Mucosa of gallbladder (tissue), 1 donor: ENCODE data around the gene CAP1. TPM values are rescaled to one million over a fixed set of nuclear protein-coding genes. Genes with fewer than 3 reads are reported as not detected.

Experiments used
- DNase-seq: peaks from one replicate; pipeline ENCODE4 v3.0.0-alpha.2; 2020; ENCODE audit warnings: low spot score
- total RNA-seq: library from RNA; stranded (reverse); gene quantifications from one replicate; pipeline ENCODE4 v1.2.1, GENCODE V29; 2021
- donor health status: DM: no; HTN: no; CAD: no.

The CAP1 gene
- total RNA-seq, 1 donor from 2014 or later: 313 TPM

- DNase-seq: no peak
Measured at GRCh38 chr1:40095806-40096205, 55.3 kb downstream of the CAP1 start.

- DNase-seq: no peak
Measured at GRCh38 chr1:40096646-40096976, 56.1 kb downstream of the CAP1 start.

- DNase-seq: peak; percentile 80
Measured at GRCh38 chr1:40096977-40097782, 56.7 kb downstream of the CAP1 start, which contains the start of gene PPT1. TSS of gene PPT1 (minus strand) at chr1:40097252. CDS start at chr1:40097238, 14 bp downstream.

- DNase-seq: no peak
Measured at GRCh38 chr1:40102038-40102437, 61.5 kb downstream of the CAP1 start.

GRCh38 chr1:40102896-40103295 lies 62.4 kb downstream of the CAP1 start:
- no peak for DNase-seq

- no peak for DNase-seq
Measured at GRCh38 chr1:40105028-40105427, 64.5 kb downstream of the CAP1 start.

GRCh38 chr1:40107290-40107959 lies 66.9 kb downstream of the CAP1 start:
- peak; percentile 67 for DNase-seq

- no peak for DNase-seq
Measured at GRCh38 chr1:40110389-40110788, 69.9 kb downstream of the CAP1 start.

- DNase-seq: no peak
Measured at GRCh38 chr1:40114400-40114799, 73.9 kb downstream of the CAP1 start.

- no peak for DNase-seq
Measured at GRCh38 chr1:40120128-40120527, 79.6 kb downstream of the CAP1 start.

Other genes starting within 250 kb of the CAP1 start
- 13.4 TPM for gene TRIT1, start 157.2 kb upstream of the CAP1 start, total RNA-seq
- 4.4 TPM for gene MYCL, start 138.8 kb upstream of the CAP1 start, total RNA-seq
- gene MFSD2A, start 85.6 kb upstream of the CAP1 start, total RNA-seq: 3.3 TPM
- gene PPT1, start 56.5 kb downstream of the CAP1 start, total RNA-seq: 75.9 TPM
- gene RLF, start 120.7 kb downstream of the CAP1 start, total RNA-seq: 16.5 TPM
- not detected for gene TMCO2, start 207.2 kb downstream of the CAP1 start, total RNA-seq
- gene ZMPSTE24, start 217.5 kb downstream of the CAP1 start, total RNA-seq: 64.8 TPM